ENCODE data around the gene CCBE1.
"Not testable (repeated sequence)": the region's sequence is repeated elsewhere in the genome, so short reads cannot be mapped to it uniquely, and the experiment has no call there.

Gene CCBE1

DNA sequence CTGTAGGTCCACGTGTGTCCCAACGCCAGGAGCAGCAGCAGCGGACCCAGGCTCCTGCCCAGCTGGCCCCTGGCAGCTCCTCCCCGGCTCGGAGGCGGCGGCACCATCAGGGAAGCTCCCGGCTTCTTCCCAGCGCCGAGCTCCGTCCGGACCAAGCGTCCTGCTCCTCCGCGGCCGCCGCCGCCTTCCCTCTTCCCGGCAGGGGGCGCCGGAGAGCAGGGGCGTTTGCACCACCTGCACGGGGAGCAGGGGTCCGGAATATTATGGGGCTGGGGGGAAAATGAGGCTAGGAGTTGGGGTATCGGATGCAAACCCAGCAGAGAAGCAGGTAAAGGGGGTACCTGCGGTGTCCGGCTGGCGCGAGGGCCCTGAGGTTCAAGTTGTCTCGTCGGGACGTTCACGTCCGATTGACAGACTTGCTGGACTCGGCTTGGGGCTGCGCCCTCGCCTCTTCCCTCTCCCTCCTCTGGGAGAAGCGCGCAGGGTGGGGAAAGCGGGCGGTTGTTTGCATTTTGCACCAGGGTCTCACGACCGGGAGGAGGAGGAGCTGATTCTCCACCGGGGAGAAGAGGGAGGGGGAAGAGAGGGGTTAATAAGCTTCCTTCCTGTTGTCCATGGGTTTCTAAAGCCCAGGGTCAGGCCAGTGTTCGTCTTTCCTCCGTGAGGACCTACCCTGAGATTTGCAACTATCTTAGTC, at the start of gene CCBE1:
Gene CCBE1, minus strand, starts transcription at position 188 of the 697 bp plus-strand sequence.
- DNase-seq (ENCODE audit: low read depth): no peak

DNA sequence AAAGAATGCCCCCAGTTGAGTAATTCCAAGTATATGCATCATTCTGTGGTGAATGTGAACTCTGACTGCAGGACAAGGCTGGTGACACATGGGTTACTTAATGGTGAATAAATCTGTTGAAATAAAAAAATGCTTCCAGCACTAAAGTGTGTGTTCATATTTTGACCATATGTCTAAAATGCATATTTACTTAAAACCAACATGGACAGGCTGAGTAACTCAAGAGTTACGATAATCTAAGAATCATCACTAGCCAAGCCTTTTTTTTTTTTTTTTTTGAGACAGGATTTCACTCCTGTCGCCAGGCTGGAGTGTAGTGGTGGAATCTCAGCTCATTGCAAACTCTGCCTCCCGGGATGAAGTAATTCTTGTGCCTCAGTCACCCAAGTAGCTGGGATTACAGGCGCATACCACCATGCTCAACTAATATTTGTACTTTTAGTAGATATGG, 47.1 kb upstream of the CCBE1 start:
- DNase-seq (ENCODE audit: low read depth): peak; percentile 98

DNA sequence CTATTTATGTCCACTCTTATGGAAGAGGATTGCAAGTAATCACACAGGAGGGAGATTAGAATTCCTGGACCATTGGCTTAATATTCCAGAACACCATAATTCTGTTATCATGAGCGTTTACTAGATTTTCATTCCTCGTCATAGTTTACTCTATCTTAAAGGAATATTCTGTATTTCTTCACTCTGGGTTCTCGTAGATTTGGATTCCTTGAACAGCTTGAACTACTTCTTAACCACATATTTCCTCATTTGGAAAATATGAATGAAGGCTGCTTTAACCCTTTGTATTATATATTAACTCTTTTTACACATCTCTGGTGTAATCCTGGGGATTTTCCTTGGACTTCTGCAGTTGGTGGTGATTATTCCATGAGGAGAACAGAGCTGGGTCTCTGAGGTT, 46.3 kb upstream of the CCBE1 start:
- no peak for DNase-seq (ENCODE audit: low read depth)

DNA sequence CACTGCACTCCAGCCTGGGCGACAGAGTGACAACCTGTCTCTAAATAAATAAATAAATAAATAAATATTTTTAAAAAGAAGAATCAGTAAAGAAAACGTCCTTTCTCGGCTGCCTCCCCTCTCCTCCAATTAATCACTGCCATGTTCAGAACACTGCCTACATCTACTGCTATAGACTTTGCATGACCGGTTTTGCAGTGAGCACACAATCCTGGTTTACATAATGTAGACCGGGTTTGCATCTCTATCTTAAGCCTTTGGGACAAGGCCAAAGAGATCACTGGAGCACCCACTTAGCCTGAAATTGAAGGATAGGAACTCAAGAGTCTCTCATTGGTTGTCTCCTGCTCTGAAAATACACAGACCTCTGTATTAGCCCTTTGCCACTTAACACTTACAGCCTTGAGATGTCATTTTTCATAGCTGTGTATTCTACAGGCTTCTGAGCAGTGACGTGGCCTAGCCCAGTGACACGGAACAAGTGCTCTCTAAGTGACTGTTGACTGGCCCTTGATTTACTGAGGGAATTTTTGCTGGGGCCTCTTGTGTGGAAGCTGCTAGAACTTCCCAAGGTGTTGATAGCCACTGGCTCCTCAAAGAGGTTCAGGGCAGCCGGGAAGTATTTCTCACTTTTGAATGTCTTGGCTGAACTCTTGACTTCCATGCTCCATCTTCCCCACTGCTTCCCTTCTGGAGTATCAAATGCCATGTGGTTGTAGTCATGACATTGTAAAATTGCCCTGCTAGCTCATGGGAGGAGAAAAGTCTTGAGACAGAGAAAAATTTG, 45.3 kb upstream of the CCBE1 start:
- peak; percentile 94 for DNase-seq (ENCODE audit: low read depth)

DNA sequence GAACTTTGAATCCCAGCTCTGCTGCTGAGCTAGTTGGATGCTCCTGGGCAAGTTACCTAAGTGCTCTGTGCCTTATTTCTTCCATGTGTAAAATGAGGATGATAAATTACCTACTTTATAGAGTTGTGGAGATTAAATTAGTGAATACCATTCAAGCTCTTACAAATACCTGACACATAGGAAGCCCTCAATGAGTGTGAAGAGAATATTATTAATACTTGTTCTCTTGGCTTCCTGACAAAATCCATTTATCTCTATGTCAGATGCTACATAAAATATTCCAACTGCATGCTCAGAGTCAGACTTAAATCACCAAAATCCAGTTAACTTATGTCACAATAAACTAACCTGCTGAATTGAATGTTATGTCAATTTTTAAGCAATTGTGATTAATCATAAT, 42.9 kb upstream of the CCBE1 start:
- DNase-seq (ENCODE audit: low read depth): no peak

DNA sequence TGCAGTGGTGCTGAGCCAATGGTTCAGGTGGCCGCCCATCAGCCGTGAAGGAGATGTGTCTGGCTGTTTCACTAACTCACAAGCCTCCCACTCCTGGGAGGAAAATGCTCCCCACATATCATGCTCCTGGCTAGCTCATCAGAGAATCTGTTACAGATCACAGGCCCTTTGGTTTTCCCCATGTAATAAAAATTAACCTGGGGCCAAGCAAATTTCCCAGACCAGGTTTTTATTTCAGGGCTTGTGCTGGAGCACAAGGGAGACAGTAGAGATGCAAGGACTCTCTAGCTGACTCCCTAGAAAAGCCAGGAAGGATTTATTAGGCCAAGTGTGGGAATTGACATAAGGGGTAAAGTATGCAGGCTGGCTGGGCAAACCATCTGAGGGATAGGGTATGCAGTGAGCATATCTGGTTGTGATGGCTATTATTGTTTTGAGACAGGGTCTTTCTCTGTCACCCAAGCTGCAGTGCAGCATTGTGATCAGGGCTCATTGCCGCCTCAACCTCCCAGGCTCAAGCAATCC, 40.6 kb upstream of the CCBE1 start:
- DNase-seq (ENCODE audit: low read depth): no peak

DNA sequence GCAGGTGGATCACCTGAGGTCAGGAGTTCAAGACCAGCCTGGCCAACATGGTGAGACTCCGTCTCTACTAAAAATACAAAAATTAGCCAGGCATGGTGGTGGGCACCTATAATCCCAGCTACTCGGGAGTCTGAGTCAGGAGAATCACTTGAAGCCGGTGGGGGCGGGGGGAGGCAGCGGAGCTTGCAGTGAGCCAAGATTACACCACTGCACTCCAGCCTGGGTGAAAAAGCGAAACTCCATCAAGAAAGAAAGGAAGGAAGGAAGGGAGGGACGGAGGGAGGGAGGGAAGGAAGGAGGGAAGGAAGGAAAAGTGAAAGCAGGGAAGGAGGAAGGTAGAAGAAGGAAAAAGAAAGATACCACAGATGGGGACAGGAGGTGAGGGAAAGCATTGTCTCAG, 40.1 kb upstream of the CCBE1 start:
- DNase-seq (ENCODE audit: low read depth): not testable (repeated sequence)

DNA sequence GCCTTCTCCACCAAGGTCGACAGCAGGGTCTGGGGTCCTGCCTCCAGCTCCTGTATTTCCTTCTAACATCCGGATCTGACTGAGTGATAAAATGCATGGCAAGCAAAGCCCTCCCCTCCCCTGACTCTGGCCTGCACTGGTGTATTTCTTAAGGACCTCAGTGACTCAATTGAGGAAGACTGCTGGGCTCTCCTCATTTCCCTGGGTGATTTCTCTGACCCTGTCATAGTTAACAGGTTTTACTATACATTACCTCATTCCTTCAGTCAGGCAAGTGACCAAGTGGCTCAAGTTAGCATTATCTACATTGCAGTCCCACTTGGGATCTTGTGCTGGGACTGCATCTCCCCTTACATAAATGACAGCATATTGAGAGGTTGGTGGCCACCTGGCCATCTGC, 38.8 kb upstream of the CCBE1 start:
- no peak for DNase-seq (ENCODE audit: low read depth)

DNA sequence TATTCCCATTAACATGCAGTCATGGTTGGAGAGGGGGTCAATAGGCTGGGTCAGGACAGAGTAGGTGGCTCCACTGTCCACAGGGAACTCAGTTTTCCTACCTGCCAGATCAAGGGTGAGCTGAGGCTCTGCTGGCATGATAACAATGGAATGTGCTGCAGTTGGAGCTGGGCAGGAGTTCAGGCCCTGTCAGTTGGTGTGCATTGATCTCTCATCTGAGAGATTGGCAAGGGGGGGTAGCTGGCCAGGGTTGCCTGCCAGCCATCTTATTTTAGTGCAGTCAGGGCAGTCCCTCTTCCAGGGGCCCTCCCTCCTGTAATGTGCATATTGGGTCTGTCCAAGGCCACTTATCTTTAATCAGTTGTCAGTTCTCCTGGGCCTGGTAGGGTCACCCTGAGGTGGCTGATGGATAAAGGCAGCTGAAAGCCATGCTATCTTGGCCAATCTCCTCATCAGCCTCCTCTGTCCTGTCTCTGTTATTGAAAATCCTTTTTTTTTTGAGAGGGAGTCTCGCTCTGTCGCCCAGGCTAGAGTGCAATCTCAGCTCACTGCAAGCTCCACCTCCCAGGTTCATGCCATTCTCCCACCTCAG, 38.1 kb upstream of the CCBE1 start:
- no peak for DNase-seq (ENCODE audit: low read depth)

DNA sequence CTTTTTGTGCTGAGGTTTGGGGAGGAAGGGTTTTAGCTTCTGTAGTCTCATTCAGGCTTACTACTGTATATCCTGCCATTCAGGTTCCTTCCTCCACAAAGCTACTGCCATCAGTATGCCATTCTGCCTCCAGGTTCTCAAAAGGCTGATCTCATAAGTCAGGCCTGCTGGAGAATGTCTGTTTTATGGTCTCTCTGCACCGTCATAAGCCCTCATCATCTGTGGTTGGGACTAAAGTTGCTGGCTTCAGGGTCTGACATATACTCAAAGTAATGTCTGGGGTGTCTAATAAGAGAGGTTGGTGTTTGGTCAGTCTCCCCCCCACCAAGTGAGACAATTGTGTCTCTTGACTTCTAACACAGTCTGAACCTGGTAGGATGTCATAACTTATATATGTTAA, 36.2 kb upstream of the CCBE1 start:
- no peak for DNase-seq (ENCODE audit: low read depth)

DNA sequence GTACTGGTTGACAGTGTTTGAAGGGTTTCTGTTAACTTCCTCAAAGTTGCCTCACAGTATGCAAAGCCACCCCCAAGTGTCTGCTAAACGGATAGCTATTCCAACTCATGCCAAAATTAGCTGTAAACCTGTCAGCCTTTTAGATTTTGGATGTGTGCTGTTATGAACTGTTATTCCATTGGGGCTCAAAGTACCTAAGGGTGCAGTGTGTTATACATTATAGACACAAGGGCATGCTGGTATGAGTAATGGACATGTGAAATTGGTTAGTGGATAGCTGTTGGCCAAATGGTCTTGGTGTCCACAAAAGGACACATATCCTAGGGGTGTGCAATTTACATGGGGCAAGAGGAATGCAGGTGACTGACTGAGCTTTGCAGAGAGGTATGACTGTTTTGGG, 33.7 kb upstream of the CCBE1 start:
- no peak for DNase-seq (ENCODE audit: low read depth)

DNA sequence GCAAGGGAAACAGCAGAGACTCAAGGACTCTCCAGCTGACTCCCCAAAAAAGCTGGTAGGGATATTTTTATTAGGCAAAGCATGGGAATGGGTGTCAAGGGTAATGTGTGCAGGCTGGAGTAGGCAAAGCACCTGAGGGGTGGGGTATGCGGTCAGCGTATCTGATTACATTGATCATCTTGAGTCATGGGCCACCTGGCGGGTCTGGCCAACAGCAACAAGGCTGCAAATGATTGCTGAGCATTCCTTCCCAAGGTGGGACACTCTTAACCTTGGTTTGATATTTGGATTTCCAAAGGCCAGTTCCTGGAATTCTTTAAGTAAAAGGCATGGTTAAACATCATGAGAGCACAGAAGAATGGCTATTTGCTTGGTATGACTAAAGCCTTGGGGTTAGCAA, 32.6 kb upstream of the CCBE1 start:
- no peak for DNase-seq (ENCODE audit: low read depth)

DNA sequence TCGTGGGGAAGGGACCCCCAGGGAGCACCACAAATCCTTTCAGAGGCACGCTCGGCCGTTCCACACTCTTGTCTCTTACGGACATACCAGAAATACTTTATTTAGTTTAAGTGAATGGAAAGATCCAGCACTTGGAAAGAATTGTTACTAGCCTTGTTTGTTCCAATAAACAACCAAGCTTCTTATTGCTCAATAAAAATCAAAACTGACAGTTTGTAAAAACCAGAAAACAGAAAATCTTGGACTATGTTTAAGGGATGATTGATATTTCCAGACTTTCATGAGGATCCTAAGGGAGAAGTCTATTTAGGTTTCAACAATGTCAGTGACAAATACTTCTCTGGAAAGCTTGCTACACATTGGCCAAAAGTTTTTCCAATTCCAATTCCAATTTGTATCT, 31.6 kb upstream of the CCBE1 start:
- no peak for DNase-seq (ENCODE audit: low read depth)

DNA sequence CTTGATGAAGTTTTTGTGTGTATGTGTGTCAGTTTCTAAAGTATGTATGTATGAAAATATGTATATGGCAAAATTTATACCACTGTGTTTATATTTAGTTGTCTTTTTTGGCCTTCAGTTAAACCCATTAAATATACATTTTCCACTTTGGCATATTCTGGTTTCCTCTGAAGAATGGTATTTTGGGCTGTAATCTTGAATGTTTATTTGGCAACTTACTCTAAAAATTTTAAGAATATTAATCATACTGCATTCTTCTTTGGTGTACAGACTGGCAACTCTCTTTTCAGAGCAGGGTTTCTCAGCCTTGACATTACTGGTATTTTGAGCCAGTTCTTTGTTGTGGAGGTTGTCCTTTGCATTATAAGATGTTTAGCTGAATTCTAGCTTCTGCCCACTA, 27.9 kb upstream of the CCBE1 start:
- DNase-seq (ENCODE audit: low read depth): no peak

DNA sequence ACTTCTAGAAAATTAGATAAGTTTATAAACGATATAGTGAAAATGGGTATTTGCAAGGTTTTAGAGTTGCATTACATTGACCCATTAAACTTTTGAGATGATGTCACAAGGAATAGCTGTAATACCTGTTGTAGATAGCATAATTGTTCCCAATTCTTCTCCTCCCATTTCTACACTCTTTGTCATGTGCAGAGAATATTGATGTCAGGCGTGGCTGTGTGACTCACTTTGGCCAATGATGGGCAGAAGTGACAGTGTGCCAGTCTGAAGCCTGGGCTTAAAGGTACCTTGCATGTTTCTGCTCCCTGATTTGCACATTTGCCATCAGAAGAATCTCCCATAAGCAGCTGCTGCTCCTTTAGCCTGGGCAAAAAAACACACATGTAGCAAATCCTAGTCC, 26.9 kb upstream of the CCBE1 start:
- DNase-seq (ENCODE audit: low read depth): no peak

DNA sequence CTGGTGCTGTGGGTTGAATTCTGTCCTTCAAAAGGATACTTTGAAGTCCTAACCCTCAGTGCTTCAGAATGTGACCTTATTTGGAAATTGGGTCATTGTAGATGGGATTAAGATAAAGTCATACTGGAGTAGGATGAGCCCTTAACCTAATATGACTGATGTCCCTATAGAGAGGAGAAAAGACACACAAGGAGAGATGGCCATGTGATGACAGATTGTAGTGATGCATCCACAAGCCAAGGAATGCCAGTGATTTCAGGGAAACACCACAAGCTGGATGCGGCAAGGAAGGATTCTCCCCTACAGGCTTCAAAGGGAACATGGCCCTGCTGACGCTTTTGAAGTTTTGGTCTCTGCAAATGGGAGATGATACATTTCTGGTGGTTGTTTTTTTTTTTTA, 24.7 kb upstream of the CCBE1 start:
- no peak for DNase-seq (ENCODE audit: low read depth)

DNA sequence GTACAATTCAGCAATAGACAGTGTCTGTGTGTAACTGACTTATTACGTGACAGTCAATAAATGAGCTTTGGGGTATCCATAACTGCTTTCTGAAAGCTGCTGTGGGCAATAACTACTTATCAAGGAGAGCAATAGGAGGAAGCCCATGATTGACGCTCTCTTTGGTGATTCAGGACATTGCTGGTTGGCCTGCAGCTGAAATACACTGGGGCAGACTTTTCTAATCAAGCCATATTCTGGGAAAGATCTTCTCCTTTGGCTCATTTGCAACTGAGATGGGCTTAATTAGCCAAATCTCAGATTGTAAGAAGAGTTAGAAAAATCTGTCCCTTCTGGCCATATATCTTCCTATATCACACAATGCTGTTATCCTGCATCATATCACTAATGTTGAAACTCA, 24.0 kb upstream of the CCBE1 start:
- no peak for DNase-seq (ENCODE audit: low read depth)

DNA sequence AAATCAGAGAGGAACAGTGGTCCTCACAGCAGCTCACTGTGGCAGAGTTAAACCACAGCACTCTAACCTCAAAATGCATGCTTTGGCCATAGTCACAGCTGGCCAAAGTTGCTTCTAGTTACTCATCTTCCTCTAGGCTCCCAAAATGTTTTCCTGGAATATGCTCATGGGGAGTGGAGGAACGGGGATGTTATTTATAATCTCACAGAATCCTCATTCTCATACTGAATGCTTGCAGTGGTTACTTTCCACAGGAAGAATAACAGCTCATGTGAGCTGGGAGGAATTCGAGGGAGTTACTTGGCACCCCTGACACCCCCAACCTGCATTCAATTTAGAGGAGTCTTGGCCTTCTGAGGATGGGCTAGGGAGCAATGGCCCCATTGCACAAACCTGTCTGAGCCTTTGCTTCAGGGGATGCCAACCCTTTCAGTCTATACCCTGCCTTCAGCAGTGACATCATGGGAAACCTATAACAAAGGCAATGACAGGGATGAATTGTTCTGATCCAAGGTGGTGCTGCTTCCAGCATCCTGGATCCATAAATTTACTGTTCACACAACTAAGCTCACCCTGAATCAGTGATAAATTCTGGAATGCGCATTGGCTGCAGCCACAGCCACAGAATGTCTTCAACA, 22.4 kb upstream of the CCBE1 start:
- peak; percentile 93 for DNase-seq (ENCODE audit: low read depth)

DNA sequence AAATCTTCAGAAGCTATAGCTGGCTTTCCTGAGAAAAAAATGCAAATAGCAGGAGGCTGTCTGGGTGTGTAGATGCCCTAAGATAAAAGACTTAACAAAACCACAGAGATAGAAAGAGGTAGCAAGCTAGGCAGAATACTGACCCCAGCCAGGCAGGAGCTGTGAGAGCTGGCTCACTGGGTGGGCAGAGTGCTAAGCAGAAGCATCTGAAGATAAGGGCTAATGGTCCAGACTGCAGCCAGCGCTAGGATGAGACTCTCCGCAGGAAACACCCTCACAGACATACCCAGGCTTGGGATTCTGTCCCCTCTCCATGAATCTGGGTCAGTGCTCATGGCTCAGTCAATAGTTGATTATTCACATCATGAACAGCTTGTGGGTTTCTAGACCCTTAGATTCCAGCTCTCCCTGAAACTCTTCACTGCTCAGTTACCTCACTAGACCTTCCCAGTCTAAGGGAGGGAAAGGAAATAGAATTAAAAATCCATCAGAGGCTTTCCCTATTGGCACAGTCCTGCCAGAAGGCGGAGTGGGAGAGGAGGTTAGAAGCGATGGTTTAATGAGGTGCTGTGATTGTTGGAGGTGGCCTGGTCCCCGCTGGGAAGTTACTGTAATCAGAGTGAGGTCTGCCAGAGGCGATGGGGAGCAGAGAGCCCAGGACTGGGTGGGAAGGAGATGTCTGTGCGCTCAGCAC, 21.4 kb upstream of the CCBE1 start:
- DNase-seq (ENCODE audit: low read depth): no peak

DNA sequence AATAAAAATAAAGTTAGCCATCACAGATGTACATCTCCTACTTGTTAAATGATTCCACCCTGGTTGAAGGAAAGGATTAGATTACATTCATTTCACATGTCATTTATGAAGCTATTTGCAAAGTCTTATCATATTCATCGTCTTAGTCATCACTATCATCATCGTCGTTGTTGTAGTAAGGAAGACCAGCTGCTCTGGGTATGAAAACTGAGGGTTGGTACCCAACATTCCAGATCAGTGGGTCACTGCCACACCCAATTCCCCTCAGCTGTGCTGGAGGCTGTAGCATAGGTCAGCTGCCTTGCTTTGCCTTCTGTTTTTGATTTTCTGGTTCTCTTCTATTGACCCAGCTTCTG, 20.9 kb upstream of the CCBE1 start:
- DNase-seq (ENCODE audit: low read depth): peak; percentile 94

DNA sequence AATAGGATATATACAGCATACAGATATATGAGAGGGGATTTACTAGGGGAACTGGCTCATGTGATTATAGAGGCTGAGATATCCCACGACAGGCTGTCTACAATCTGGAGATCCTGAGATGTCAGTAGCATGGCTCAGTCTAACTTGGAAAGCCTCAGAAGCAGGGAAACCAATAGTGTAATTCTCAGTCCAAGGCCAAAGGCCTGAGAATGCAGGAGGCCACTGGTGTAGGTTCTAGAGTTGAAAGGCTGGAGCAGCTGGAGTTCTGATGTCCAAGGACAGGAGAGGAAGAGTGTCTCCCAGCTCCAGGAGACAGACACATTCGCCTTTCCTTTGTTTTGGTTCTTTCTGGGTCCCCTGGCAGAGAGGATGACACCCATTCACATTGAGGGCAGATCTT, 20.1 kb upstream of the CCBE1 start:
- no peak for DNase-seq (ENCODE audit: low read depth)

DNA sequence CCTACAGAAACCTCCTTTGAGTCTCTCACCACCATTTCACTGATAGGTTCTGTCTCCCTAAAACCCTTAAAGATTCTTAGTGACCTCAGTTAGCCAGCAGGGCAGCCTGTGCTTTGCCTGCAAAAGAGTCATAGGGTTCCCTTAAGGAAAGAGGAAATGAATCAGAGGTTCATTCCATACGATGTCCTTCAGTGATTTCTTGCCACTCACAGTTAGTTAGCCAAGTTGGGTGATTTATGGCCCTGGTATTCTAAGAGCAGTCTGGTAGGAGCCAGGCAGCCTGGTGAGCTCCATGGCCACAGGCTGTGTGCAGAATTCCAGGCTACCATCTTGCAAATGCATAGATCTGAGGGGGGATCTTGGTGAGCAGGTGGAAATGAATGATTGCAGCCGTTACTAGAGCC, 18.7 kb upstream of the CCBE1 start:
- DNase-seq (ENCODE audit: low read depth): peak; percentile 81
